Lower leg skin (tissue), 3 donors: Measurements from ENCODE around the gene WDR5.

Experiments
- CTCF ChIP-seq, 3 donors: fragments of 450-650 bp; IDR thresholded peaks; one replicate each; pipeline ENCODE4 v1.5.1; 2016; ENCODE audit warnings: antibody characterized with exemption in 3 of 3, mild to moderate bottlenecking in 3 of 3, moderate library complexity in 2 of 3
- POLR2A ChIP-seq, 2 donors: fragments of 450-650 bp; IDR thresholded peaks; one replicate each; pipeline ENCODE4 v1.6.1; 2016 to 2017; ENCODE audit warnings: antibody characterized with exemption in 2 of 2, mild to moderate bottlenecking in 1 of 2, moderate library complexity in 1 of 2

DNA sequence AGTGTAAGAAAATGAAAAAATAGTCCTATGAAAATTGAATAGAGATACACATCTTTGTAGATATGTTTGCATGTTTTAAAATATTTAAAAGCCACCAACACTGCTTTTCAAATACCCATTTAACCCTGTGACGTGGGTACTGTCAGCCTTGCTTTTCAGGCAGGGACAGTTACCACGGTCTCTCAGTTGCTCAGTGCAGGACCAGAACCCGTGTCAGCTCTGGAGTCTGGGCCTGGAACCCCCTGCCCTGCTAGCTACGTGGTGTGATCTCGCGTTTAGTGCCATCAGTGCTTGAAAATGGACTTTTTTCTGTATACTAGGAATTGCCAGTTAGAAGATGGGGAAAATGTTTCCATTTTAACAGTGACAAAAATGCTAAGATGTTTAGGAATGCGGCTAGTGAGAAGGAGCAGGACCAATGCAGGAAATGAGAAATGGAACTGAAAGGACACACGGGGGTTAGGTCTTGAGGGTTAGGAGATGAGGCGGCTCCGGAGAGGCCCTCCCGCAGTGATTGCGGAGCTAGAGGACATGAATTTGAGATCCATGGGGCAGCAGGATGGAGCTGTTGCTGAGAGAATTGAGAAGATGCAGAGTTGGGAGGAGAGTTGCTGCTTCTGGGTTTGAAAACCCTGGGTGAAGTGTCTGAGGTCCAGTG is 14.8 kb downstream of the WDR5 start:
- TF ChIP-seq CTCF (IDR thresholded peaks at IDR 0.05) (no peak), POLR2A (IDR thresholded peaks at IDR 0.05) (no peak)
